Kidney (tissue), 14 donors: ENCODE data around the gene LGALS3BP. TPM values are rescaled to one million over a fixed set of nuclear protein-coding genes. Genes with fewer than 3 reads are reported as not detected.

ENCODE experiments used
- DNase-seq, 5 donors: peaks; one replicate each; pipeline ENCODE4 v3.0.0-alpha.2; 2013 to 2020
- FAIRE-seq: peaks from 2 replicates; lab custom pipeline; 2012; peaks lifted over from hg19 to GRCh38; lab: Jason Lieb, UNC
- H3K27ac ChIP-seq, 2 donors: one replicate each; pipeline ENCODE4 v1.7.0; 2013; ENCODE audit warnings: low read depth in 2 of 2, low read length in 2 of 2, inconsistent platforms in 1 of 2
- H3K27me3 ChIP-seq: one replicate; pipeline ENCODE4 v1.7.1; 2013; ENCODE audit warnings: low read length, inconsistent platforms; ENCODE audit not compliant: control insufficient read depth, insufficient read depth
- H3K36me3 ChIP-seq, 3 donors: one replicate each; pipeline versions ENCODE4 v1.7.0 to v1.7.1; 2013; ENCODE audit warnings: low read length in 3 of 3, control low read depth in 1 of 3, inconsistent platforms in 1 of 3; ENCODE audit not compliant: insufficient read depth in 3 of 3, control insufficient read depth in 2 of 3
- H3K4me1 ChIP-seq, 3 donors: one replicate each; pipeline versions ENCODE4 v1.7.0 to v1.7.1; 2013; ENCODE audit warnings: low read length in 3 of 3, inconsistent platforms in 1 of 3, low read depth in 1 of 3; ENCODE audit not compliant: control insufficient read depth in 2 of 3, insufficient read depth in 2 of 3
- H3K4me3 ChIP-seq, 3 donors: one replicate each; pipeline versions ENCODE4 v1.7.0 to v1.8.1; 2013; ENCODE audit warnings: low read length in 3 of 3, control low read depth in 1 of 3, inconsistent platforms in 1 of 3
- H3K9ac ChIP-seq, 3 donors: one replicate each; pipeline versions ENCODE4 v1.7.0 to v1.7.1; 2013; ENCODE audit warnings: low read length in 3 of 3, control low read depth in 1 of 3, inconsistent platforms in 1 of 3
- H3K9me3 ChIP-seq, 3 donors: one replicate each; pipeline versions ENCODE4 v1.7.0 to v1.7.1; 2013; ENCODE audit warnings: low read length in 3 of 3, control low read depth in 1 of 3, inconsistent platforms in 1 of 3; ENCODE audit not compliant: control insufficient read depth in 2 of 3, insufficient read depth in 1 of 3
- intact Hi-C: fragments of 100-400 bp; cut with DNase I; formaldehyde crosslinking; loops from one replicate; pipeline ENCODE4 v1.11.1; 2022
- polyA plus RNA-seq: library from polyadenylated mRNA; stranded (reverse); fragments of 350-450 nt; fragmentation: Illumina TruSeq; extraction: RNeasy Lipid Tissue Mini Kit (QIAGEN cat#74804); gene quantifications from one replicate; pipeline ENCODE4 v1.2.3, GENCODE V29; 2014; ENCODE audit warnings: low read depth, low replicate concordance; ENCODE audit not compliant: insufficient read depth
- total RNA-seq: library from RNA; stranded (reverse); fragmentation: NEBNext Ultra II Directional; extraction: Animal tissue kit (Norgen Biotek cat#: 25700); gene quantifications from one replicate; pipeline ENCODE4 v1.2.1, GENCODE V29; 2021
- TF ChIP-seq, protein P1 (sequence below): IDR thresholded peaks from 3 replicates; pipeline ENCODE4 v1.5.1; 2012; ENCODE audit warnings: mild to moderate bottlenecking, moderate library complexity, borderline replicate concordance; ENCODE audit not compliant: insufficient read depth; ENCODE audit errors: extremely low read depth
- donor health status: control.
- donor health status: control.
- donor health status: control.
- donor health status: control.
- donor health status: control.
- donor health status: DM: yes; HTN: yes; CAD: no.
- donor health status: Normal renal cell carcinoma (clear cell type).

The LGALS3BP gene
- total and polyA plus RNA-seq, 2 donors from 2014 or later = 240 to 310 TPM

DNA sequence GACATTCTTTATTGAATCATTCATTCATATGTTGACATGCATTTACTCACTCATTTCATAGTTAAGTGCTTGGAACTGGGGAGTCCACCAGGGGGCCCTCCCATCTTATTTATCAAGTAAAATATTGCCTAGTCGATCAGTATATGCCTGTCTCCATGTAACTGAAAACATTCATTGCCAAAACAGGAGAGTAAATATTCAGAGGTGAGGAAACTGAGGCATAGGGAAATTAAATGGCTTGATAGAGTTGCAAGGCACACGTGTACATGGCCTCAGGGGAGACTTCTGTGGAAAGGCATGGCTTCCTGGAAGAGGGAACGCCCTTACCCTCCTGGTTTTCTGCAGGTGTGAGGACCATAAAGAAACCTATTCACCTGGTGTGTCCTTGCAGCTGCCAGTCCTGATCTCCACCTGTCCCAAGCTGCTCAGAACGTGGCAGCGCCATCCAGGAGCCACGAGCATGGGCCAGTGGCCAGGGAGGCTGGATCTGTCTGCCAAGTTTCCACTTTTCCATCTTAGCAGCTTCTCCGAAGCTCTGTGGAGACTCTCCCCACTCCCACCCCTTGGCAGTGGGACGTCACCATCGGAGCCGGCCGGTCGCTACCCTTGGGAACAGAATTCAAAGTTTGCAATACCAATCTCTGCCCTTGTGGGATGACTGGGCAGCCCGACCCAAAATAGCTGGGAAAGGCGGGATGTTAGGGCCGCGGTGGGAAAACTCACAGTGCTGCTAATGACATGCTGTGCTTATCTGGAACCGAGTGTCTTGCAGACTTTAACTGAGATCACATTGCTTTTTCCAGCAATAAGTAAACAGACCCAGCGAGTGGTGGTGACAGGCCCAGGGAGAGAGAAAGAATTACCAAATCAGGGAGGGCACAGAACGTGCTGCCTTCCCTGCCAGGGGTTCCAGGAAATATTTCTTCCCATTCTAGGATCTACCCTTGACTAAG is 40.2 kb upstream of the LGALS3BP start:
- H3K9ac ChIP-seq = no peak overlapping the region
- H3K27ac ChIP-seq = peak overlapping the region in 1 of 2 donors; percentile 17
- no peaks in the 10 kb centered on the region for H3K36me3 ChIP-seq
- peaks cover 0 to 25% (median 4%) of the 10 kb centered on the region in 3 donors for H3K4me1 ChIP-seq
- peak overlapping the region in 1 of 3 donors; percentile 5 for H3K4me3 ChIP-seq
- H3K9me3 ChIP-seq = no peaks in the 10 kb centered on the region
- H3K27me3 ChIP-seq = peaks cover 2% of the 10 kb centered on the region
- intact Hi-C loops = no loop called here
- FAIRE-seq = no peak
- DNase-seq = peak in 1 of 5 donors; percentile 73
- TF ChIP-seq, protein P1, sequence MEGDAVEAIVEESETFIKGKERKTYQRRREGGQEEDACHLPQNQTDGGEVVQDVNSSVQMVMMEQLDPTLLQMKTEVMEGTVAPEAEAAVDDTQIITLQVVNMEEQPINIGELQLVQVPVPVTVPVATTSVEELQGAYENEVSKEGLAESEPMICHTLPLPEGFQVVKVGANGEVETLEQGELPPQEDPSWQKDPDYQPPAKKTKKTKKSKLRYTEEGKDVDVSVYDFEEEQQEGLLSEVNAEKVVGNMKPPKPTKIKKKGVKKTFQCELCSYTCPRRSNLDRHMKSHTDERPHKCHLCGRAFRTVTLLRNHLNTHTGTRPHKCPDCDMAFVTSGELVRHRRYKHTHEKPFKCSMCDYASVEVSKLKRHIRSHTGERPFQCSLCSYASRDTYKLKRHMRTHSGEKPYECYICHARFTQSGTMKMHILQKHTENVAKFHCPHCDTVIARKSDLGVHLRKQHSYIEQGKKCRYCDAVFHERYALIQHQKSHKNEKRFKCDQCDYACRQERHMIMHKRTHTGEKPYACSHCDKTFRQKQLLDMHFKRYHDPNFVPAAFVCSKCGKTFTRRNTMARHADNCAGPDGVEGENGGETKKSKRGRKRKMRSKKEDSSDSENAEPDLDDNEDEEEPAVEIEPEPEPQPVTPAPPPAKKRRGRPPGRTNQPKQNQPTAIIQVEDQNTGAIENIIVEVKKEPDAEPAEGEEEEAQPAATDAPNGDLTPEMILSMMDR = peak; percentile 50

DNA sequence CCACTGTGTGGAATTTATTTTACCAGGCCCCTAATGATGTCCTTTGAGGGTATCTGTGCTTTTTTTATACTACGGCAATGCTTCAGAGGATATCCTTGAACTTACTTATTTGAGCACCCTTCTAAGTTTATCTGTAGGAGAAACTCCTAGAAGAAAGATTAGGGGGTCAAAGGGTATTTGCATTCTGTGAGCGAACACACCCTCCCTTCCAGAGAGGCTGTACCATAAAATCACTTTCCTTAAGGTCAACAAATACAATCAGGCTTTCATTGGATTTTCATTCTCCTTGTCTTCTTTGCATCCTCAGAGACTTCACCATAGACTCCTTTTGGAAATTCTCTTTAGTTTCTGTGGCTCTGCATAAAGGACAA is 39.5 kb upstream of the LGALS3BP start:
- Histone ChIP-seq H3K9me3 (no peaks in the 10 kb centered on the region), H3K27me3 (no peaks in the 10 kb centered on the region), H3K9ac (no peak overlapping the region), H3K4me3 (no peak overlapping the region), H3K27ac (no peak overlapping the region), H3K4me1 (peaks cover 0 to 20% (median 4%) of the 10 kb centered on the region in 3 donors), H3K36me3 (no peaks in the 10 kb centered on the region)
- TF ChIP-seq, protein P1 = no peak
- no peak for FAIRE-seq
- intact Hi-C loops = no loop called here
- no peak for DNase-seq

DNA sequence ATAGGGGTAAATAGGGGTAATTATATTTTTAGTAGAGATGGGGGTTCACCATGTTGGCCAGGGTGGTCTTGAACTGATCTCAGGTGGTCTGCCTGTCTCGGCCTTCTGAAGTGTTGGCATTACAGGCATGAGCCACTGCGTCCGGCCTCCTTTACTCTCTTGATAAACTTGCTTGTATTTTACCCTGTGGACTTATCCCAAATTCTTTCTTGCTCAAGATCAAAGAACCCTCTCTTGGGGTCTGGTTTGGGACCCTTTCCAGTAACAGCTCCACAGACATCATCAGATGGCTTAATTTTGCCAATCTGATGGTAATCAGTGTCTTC is 38.6 kb upstream of the LGALS3BP start:
- Histone ChIP-seq H3K9ac (no peak overlapping the region), H3K27me3 (no peaks in the 10 kb centered on the region), H3K4me1 (peaks cover 0 to 15% (median 4%) of the 10 kb centered on the region in 3 donors), H3K27ac (no peak overlapping the region), H3K36me3 (no peaks in the 10 kb centered on the region), H3K9me3 (no peaks in the 10 kb centered on the region), H3K4me3 (no peak overlapping the region)
- intact Hi-C loops = no loop called here
- FAIRE-seq = no peak
- DNase-seq = no peak
- TF ChIP-seq, protein P1 = no peak
